ENCODE data around the gene TRAPPC2L.

- TF ChIP-seq CTCF (conservative IDR thresholded peaks at IDR 0.05; ENCODE audit: low read depth in 2 of 2) (peak in 1 of 2 experiments; percentile 22; a peak in 2 of 4 replicates), JUNB (IDR thresholded peaks at IDR 0.05; ENCODE audit: unreplicated experiment) (no peak), EZH2 (IDR thresholded peaks at IDR 0.05; ENCODE audit: low read depth, unreplicated experiment) (no peak), EZH2phosphoT487 (IDR thresholded peaks at IDR 0.05; ENCODE audit: unreplicated experiment) (no peak), NANOG (IDR thresholded peaks at IDR 0.05; ENCODE audit: borderline replicate concordance) (no peak), STAT1 (IDR thresholded peaks at IDR 0.05; ENCODE audit: unreplicated experiment) (no peak), REST (IDR thresholded peaks at IDR 0.05; ENCODE audit: unreplicated experiment) (no peak), CREB1 (CRISPR knock-in tag; IDR thresholded peaks at IDR 0.05; ENCODE audit: low read depth) (no peak), POLR2AphosphoS5 (IDR thresholded peaks at IDR 0.05; ENCODE audit: low read depth) (no peak), ZNF331 (CRISPR knock-in tag; IDR thresholded peaks at IDR 0.05; ENCODE audit: low read depth) (no peak), ZNF114 (CRISPR knock-in tag; IDR thresholded peaks at IDR 0.05) (no peak)
These were observed 50.8 kb downstream of the TRAPPC2L start for GRCh38 chr16:88907768-88908167.
